Mucosa of rectum (tissue), 2 donors: ENCODE measurements around the gene DNAJC6.

Source experiments
- H3K27ac ChIP-seq, 2 donors: one replicate each; pipeline ENCODE4 v1.7.0; 2013; ENCODE audit warnings: inconsistent platforms in 2 of 2, low read depth in 2 of 2, low read length in 2 of 2
- H3K27me3 ChIP-seq, 2 donors: one replicate each; pipeline ENCODE4 v1.7.0; 2013; ENCODE audit warnings: low read length in 2 of 2; ENCODE audit not compliant: control insufficient read depth in 2 of 2, insufficient read depth in 2 of 2
- H3K36me3 ChIP-seq, 2 donors: one replicate each; pipeline ENCODE4 v1.7.0; 2013; ENCODE audit warnings: low read length in 2 of 2; ENCODE audit not compliant: control insufficient read depth in 2 of 2, insufficient read depth in 2 of 2
- H3K4me1 ChIP-seq, 2 donors: one replicate each; pipeline ENCODE4 v1.7.0; 2013; ENCODE audit warnings: low read length in 2 of 2, mild to moderate bottlenecking in 1 of 2; ENCODE audit not compliant: control insufficient read depth in 2 of 2, insufficient read depth in 2 of 2
- H3K4me3 ChIP-seq, 2 donors: one replicate each; pipeline ENCODE4 v1.7.0; 2013; ENCODE audit warnings: low read length in 2 of 2
- H3K9ac ChIP-seq, 2 donors: one replicate each; pipeline ENCODE4 v1.7.0; 2013; ENCODE audit warnings: low read length in 2 of 2, low read depth in 1 of 2, mild to moderate bottlenecking in 1 of 2
- H3K9me3 ChIP-seq, 2 donors: one replicate each; pipeline ENCODE4 v1.7.0; 2013; ENCODE audit warnings: low read length in 2 of 2; ENCODE audit not compliant: control insufficient read depth in 2 of 2
- donor health status: healthy.
- donor health status: Normal muscosa, but diverticular disease.

Gene DNAJC6

DNA sequence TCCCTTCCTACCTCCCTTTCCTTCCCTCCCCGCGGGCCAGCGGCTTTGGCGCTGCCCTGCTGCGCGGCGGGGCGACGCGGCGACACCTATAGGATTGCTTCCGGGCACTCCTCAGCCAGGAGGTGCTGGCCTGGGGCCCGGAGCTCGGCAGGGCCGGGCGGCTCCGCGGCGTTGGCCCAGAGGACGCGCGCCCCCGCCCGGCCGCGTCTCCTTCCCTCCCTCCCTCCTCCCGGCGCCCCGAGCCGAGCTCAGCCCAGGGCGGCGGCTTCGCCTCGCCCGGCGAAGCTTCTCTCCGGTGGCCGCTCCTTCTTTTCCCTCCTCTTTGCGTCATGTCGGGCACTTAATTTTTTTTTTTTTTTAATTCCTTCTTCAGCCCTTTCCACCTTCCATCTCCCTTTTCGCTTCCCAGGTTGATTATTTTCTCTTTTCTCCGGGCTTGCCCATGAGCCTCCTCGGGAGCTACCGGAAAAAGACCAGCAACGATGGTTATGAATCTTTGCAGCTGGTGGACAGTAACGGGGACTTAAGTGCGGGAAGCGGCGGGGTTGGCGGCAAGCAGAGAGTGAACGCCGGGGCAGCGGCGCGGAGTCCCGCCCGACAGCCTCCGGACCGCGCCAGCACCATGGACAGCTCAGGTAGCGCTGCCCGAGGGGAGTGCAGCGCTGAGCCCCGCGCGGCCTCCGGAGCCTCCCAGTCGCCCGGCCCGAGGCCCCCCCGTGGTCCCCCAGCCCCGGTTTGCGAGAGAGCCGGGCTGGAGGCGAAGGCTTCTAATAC, at the start of gene DNAJC6:
Gene DNAJC6 (plus strand): TSS at position 240 of the 774 bp plus-strand sequence. CDS start 203 bp downstream, at position 443.
- Histone ChIP-seq H3K27me3 (peaks cover 4 to 5% of the 10 kb centered on the region in 2 donors), H3K9ac (no peak within 1 kb of the TSS), H3K27ac (no peak within 1 kb of the TSS), H3K36me3 (no peaks in the 10 kb centered on the region), H3K9me3 (no peaks in the 10 kb centered on the region), H3K4me1 (peaks cover 0 to 4% of the 10 kb centered on the region in 2 donors), H3K4me3 (peak within 1 kb of the TSS; percentile 57 to 64)

DNA sequence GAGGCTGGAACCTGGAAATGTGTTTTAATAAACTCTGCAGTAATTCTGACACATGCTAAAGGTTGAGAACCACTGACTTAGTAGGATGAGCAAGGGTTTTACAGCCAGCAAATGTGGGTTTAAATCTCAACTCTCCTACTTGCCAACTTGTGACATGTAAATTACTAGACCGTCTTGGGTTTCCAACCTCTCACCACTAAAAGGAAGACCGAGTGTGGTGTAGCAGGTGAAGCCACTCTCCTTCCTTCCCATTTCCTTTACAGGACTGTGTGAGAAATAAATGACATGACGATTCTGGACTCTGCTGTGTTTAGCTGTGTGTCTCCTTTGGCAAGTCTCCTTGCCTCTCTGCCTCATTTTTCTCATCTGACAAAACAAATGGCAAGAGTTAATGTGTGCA, 49.5 kb upstream of the DNAJC6 start:
- Histone ChIP-seq H3K4me3 (no peak overlapping the region), H3K9me3 (no peaks in the 10 kb centered on the region), H3K27ac (no peak overlapping the region), H3K4me1 (peaks cover 3 to 9% of the 10 kb centered on the region in 2 donors), H3K27me3 (peaks cover 3 to 11% of the 10 kb centered on the region in 2 donors), H3K9ac (no peak overlapping the region), H3K36me3 (no peaks in the 10 kb centered on the region)

DNA sequence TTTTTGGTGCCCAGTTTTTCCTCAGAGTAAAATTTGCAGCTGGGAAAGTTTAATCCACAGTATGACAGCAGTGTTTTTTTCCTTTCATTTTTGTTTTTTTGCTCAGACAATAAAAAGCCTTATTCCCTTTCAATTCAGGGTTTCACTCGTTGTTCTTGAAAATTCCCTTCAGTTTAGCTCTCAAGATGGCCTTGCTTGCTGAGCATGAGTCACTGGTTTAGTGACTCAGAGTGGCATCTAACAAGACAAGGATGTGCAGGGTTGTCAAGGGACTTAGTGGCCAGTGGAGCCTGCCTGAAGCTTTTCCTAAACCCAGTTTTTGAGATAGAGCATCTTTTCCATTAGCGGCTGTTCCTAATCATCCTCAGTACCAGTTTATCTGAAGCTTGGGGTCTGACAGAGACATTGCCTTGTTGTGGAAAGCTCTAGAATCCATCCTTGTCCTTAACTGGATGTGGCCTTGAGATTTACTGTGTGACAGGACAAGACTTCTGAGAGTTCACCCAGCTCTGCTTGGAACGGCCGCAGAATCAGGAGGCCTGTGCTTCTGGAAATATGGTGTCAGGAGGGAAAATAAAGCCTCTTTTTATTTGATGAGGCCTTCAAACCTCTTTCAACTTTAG, 48.4 kb upstream of the DNAJC6 start:
- no peak overlapping the region for H3K9ac ChIP-seq
- H3K36me3 ChIP-seq, result no peaks in the 10 kb centered on the region
- peaks cover 2 to 8% of the 10 kb centered on the region in 2 donors for H3K4me1 ChIP-seq
- H3K4me3 ChIP-seq, result no peak overlapping the region
- H3K27ac ChIP-seq, result no peak overlapping the region
- no peaks in the 10 kb centered on the region for H3K9me3 ChIP-seq
- H3K27me3 ChIP-seq, result peaks cover 10 to 16% of the 10 kb centered on the region in 2 donors

DNA sequence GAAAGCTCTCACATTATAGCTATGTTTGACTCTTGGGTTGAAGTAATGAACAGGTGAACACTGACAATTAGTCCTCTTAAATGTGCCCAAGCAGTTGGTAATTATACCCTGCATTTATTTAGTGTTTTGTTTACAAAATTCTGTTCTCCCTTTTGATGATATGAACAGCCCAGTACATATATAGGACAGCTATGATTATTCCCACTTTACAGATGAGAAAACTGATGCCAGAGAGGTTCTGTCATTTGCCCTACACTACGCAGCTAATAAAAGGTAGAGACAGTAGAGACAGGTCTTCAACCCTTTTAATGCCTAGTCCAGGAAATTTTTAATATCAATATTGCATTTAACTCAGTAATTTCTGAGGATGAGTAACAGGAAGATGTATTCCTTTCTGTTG, 46.1 kb upstream of the DNAJC6 start:
- H3K4me1 ChIP-seq, result peaks cover 2 to 8% of the 10 kb centered on the region in 2 donors
- H3K4me3 ChIP-seq, result no peak overlapping the region
- no peak overlapping the region for H3K27ac ChIP-seq
- H3K27me3 ChIP-seq, result peaks cover 10 to 23% of the 10 kb centered on the region in 2 donors
- H3K9ac ChIP-seq, result no peak overlapping the region
- no peaks in the 10 kb centered on the region for H3K9me3 ChIP-seq
- H3K36me3 ChIP-seq, result no peaks in the 10 kb centered on the region

GRCh38 chr1:65264197-65264929, 45.0 kb upstream of the DNAJC6 start:
- peaks cover 2 to 8% of the 10 kb centered on the region in 2 donors for H3K4me1 ChIP-seq
- H3K9ac ChIP-seq, result no peak overlapping the region
- no peaks in the 10 kb centered on the region for H3K9me3 ChIP-seq
- H3K36me3 ChIP-seq, result no peaks in the 10 kb centered on the region
- H3K27ac ChIP-seq, result no peak overlapping the region
- peak overlapping the region; percentile 45 to 51 for H3K4me3 ChIP-seq
- peaks cover 10 to 23% of the 10 kb centered on the region in 2 donors for H3K27me3 ChIP-seq

- no peak overlapping the region for H3K27ac ChIP-seq
Measured at GRCh38 chr1:65265296-65265650, 44.1 kb upstream of the DNAJC6 start.

GRCh38 chr1:65265651-65266351, 43.5 kb upstream of the DNAJC6 start:
- H3K27me3 ChIP-seq, result peaks cover 10 to 23% of the 10 kb centered on the region in 2 donors
- peak overlapping the region in 1 of 2 donors; percentile 47 for H3K9ac ChIP-seq
- no peak overlapping the region for H3K27ac ChIP-seq
- H3K4me1 ChIP-seq, result peaks cover 2 to 8% of the 10 kb centered on the region in 2 donors
- H3K9me3 ChIP-seq, result no peaks in the 10 kb centered on the region
- no peaks in the 10 kb centered on the region for H3K36me3 ChIP-seq
- peak overlapping the region; percentile 41 to 57 for H3K4me3 ChIP-seq

More at GRCh38 chr1:65265296-65265650, 44.1 kb upstream of the DNAJC6 start:
- H3K27me3 ChIP-seq, result peaks cover 10 to 23% of the 10 kb centered on the region in 2 donors
- H3K4me1 ChIP-seq, result peaks cover 2 to 8% of the 10 kb centered on the region in 2 donors
- H3K9me3 ChIP-seq, result no peaks in the 10 kb centered on the region
- H3K36me3 ChIP-seq, result no peaks in the 10 kb centered on the region
- H3K9ac ChIP-seq, result no peak overlapping the region
- peak overlapping the region; percentile 41 to 57 for H3K4me3 ChIP-seq

- no peaks in the 10 kb centered on the region for H3K36me3 ChIP-seq
- no peaks in the 10 kb centered on the region for H3K9me3 ChIP-seq
- no peak overlapping the region for H3K9ac ChIP-seq
- H3K27me3 ChIP-seq, result peaks cover 10 to 23% of the 10 kb centered on the region in 2 donors
- no peak overlapping the region for H3K27ac ChIP-seq
- H3K4me1 ChIP-seq, result peaks cover 2 to 8% of the 10 kb centered on the region in 2 donors
- no peak overlapping the region for H3K4me3 ChIP-seq
Measured at GRCh38 chr1:65266476-65266875, 42.9 kb upstream of the DNAJC6 start.

DNA sequence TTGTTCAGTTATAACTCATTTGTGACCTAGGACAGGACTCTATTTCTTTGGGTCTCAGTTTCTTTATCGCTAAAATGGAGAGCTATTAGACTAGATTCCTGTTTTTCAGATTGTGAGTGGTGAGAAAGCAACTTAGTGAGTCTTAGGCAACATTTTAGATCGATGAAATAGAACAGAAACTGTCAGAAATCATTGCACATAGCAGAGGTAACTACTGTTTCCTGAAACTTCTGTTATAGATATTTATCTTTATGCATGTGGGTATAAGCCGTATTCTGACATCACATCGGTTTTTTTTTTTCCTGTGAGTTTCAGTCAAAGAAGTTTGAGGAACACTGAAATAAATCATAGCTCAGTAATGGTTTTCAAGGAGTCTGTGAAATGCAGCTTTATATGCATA, 42.1 kb upstream of the DNAJC6 start:
- H3K4me1 ChIP-seq, result peaks cover 2 to 8% of the 10 kb centered on the region in 2 donors
- H3K27ac ChIP-seq, result no peak overlapping the region
- H3K4me3 ChIP-seq, result no peak overlapping the region
- H3K27me3 ChIP-seq, result peaks cover 10 to 23% of the 10 kb centered on the region in 2 donors
- H3K9ac ChIP-seq, result no peak overlapping the region
- no peaks in the 10 kb centered on the region for H3K9me3 ChIP-seq
- H3K36me3 ChIP-seq, result no peaks in the 10 kb centered on the region
